C4-2B (cell line): ENCODE measurements around the gene GLT8D1.

ENCODE experiments used
- CTCF ChIP-seq: fragments of 450-650 bp; conservative IDR thresholded peaks from 2 replicates; pipeline ENCODE4 v1.5.1; 2017; ENCODE audit warnings: mild to moderate bottlenecking
- ZFX ChIP-seq: fragments of 450-650 bp; IDR thresholded peaks from 2 replicates; pipeline ENCODE4 v1.6.1; 2017

- TF ChIP-seq CTCF (peak; percentile 22), ZFX (no peak)
Observed at GRCh38 chr3:52682016-52682415, 23.6 kb downstream of the GLT8D1 start.
